AG10803 (cell line): ENCODE results near the gene TAS1R3.
"Not testable (repeated sequence)": the region's sequence is repeated elsewhere in the genome, so short reads cannot be mapped to it uniquely, and the experiment has no call there.

Experiments used
- DNase-seq: peaks from one replicate; pipeline ENCODE4 v3.0.0; 2010; ENCODE audit warnings: low read depth
- H3K4me3 ChIP-seq: 2 replicates; pipeline ENCODE4 v1.5.1; 2011; ENCODE audit warnings: mild to moderate bottlenecking, low read length, control low read depth
- CTCF ChIP-seq: conservative IDR thresholded peaks from 2 replicates; pipeline ENCODE4 v1.5.1; 2011; ENCODE audit warnings: mild to moderate bottlenecking, low read length, control low read depth, inconsistent platforms

TAS1R3 gene

GRCh38 chr1:1364266-1364665 lies 33.2 kb downstream of the TAS1R3 start:
- no peak for TF ChIP-seq CTCF
- H3K4me3 ChIP-seq: no peak overlapping the region
- no peak for DNase-seq

DNA sequence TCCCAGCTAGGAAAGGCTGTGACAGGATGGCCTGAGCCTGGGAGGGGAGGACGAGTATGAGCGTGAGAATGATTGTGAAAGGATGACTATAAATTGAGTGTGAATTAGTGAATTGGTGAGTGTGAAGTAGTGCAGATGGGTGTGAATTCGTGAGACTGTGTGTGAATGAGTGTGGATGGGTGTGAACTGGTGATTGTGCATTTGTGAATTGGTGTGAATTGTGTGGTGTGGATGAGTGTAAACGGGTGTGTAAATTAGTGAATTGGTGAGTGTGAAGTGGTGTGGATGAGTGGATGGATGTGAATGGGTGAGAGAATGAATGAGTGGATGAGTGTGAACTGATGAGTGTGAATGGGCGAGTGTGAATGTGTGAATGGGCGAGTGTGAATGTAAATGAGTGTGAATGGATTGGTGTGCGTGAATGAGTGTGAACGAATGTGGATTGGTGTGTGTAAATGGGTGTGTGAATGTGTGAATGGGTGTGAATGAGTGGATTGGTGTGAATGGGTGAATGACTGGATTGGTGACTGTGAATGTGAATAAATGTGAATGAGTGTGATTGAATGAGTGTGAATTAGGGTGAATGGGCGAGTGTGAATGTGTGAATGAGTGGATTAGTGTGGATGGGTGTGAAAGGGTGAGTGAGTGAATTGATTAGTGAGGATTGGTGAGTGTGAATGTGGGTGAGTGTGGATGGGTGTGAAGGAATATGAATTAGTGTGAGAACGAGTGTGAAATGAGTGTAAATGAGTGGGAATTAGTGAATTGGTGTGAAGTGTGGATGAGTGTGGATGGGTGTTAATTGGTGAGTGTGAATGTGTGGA lies 35.0 kb downstream of the TAS1R3 start:
- no peak for TF ChIP-seq CTCF
- no peak overlapping the region for H3K4me3 ChIP-seq
- no peak for DNase-seq

DNA sequence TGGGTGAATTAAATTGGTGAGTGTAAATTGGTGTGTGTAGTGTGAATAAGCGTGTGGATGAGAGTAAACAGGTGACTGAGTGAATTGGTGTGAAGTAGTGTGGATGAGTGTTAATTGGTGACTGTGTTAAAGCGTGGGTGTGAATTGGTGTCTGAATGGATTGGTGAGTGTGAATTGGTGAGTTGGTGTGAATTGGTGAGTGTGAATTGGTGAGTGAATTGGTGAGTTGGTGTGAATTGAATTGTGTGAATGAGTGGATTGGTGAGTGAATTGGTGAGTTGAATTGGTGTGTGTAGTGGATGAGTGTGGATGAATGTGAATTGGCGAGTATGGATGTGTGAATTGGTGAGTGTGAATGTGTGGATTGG lies 35.6 kb downstream of the TAS1R3 start:
- H3K4me3 ChIP-seq: no peak overlapping the region
- no peak for TF ChIP-seq CTCF
- DNase-seq: no peak

- DNase-seq: no peak
- no peak overlapping the region for H3K4me3 ChIP-seq
- TF ChIP-seq CTCF: no peak
Measured at GRCh38 chr1:1367315-1367714, 36.2 kb downstream of the TAS1R3 start.

- DNase-seq, H3K4me3 ChIP-seq: not testable (repeated sequence)
Measured at GRCh38 chr1:1370094-1370493, 39.0 kb downstream of the TAS1R3 start.

DNA sequence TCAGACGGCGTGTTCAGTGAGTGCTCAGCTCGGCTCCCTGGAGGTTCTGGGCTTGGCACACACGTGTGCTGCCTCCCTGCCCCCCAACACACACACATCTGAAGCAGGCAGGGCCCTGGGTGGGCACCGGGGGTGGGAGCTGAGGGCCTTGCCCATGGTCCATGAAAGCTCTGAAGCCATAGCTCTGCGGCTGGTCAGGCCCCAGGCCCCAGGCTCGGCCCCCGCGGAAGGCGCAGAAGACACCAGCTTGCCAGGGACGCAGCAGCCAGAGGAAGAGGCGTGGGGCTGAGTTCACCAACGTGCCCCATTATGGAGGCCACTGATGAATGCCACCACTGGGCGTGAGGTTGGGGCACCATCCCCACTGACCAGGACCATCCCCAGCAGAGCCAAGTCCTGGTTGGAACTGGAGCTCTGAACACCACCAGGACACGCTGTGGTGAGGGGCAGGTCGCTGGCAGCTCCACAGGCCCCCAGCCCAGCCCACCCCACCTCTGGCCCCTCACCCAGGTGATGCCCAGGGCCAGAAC lies 39.8 kb downstream of the TAS1R3 start:
- no peak for DNase-seq

GRCh38 chr1:1371364-1371745 lies 40.3 kb downstream of the TAS1R3 start:
- no peak for TF ChIP-seq CTCF
- H3K4me3 ChIP-seq: no peak overlapping the region
- peak; percentile 70 for DNase-seq

More for the DNA sequence above, 39.8 kb downstream of the TAS1R3 start:
- no peak for TF ChIP-seq CTCF
- H3K4me3 ChIP-seq: no peak overlapping the region
